ENCODE measurements around the gene PRKAG1. TPM values are rescaled to one million over a fixed set of nuclear protein-coding genes. Genes with fewer than 3 reads are reported as not detected.

Gene PRKAG1
- total RNA-seq, 1 experiment from 2014 or later, result 41.6 TPM

GRCh38 chr12:48978291-48978740, 40.3 kb downstream of the PRKAG1 start, which contains the start of gene WNT1:
WNT1 (plus strand) TSS chr12:48978322; CDS start chr12:48978651, 329 bp downstream.
- H3K4me1 Mint-ChIP-seq, result peaks cover 31% of the 10 kb centered on the region
- TF ChIP-seq IRF2 (CRISPR knock-in tag; IDR thresholded peaks at IDR 0.05; ENCODE audit: borderline replicate concordance, low read depth), result no peak
- TF ChIP-seq ETV6 (CRISPR knock-in tag; IDR thresholded peaks at IDR 0.05), result 0 out of 2 replicates have a peak, but pooled peaks have one; percentile 5
- TF ChIP-seq CTCF (IDR thresholded peaks at IDR 0.05), result peak; percentile 13; the same call in 1 of the 2 replicates
- 0 out of 2 replicates have a peak, but pooled peaks have one; percentile 0 for TF ChIP-seq SP1 (CRISPR knock-in tag; conservative IDR thresholded peaks at IDR 0.05)
- ATAC-seq (peak; percentile 12), DNase-seq (ENCODE audit: low spot score) (peak; percentile 33)
- peaks cover 100% of the 10 kb centered on the region for H3K27me3 Mint-ChIP-seq (ENCODE audit: low read depth)
- no peaks in the 10 kb centered on the region for H3K36me3 Mint-ChIP-seq
- H3K4me3 Mint-ChIP-seq, result peak within 1 kb of the TSS; percentile 68
- ChIA-PET POLR2A (interaction anchor here (0.6 kb wide), 1 partner anchor 116 kb away, joined by 3 read pairs; no protein-coding TSS in a partner anchor), CTCF (interaction anchor here (0.5 to 10.3 kb wide), 29 partner anchors 9 to 627 kb away, joined by 3 to 237 read pairs (median 3); partner anchors contain the start of genes ARF3, CACNB3, DDN and DDX23)
- H3K27ac Mint-ChIP-seq, result no peak within 1 kb of the TSS
- H3K9me3 Mint-ChIP-seq, result no peaks in the 10 kb centered on the region

GRCh38 chr12:48977290-48978281, 41.0 kb downstream of the PRKAG1 start:
- POLR2A ChIA-PET, result no interaction called here
- peaks cover 100% of the 10 kb centered on the region for H3K27me3 Mint-ChIP-seq (ENCODE audit: low read depth)
- no peaks in the 10 kb centered on the region for H3K9me3 Mint-ChIP-seq
- peaks cover 31% of the 10 kb centered on the region for H3K4me1 Mint-ChIP-seq
- CTCF ChIA-PET, result interaction anchor here (0.9 to 10.3 kb wide), 28 partner anchors 8 to 164 kb away, joined by 3 to 237 read pairs (median 4); partner anchors contain the start of genes ARF3, CACNB3, DDN and DDX23
- H3K36me3 Mint-ChIP-seq, result no peaks in the 10 kb centered on the region
- ATAC-seq (peak; percentile 3), DNase-seq (ENCODE audit: low spot score) (peak; percentile 75)
- peak overlapping the region; percentile 45 for H3K4me3 Mint-ChIP-seq
- H3K27ac Mint-ChIP-seq, result no peak overlapping the region
- TF ChIP-seq TEAD4 (CRISPR knock-in tag; IDR thresholded peaks at IDR 0.05) (no peak), SP1 (CRISPR knock-in tag; conservative IDR thresholded peaks at IDR 0.05) (0 out of 2 replicates have a peak, but pooled peaks have one; percentile 28), NFYB (CRISPR knock-in tag; conservative IDR thresholded peaks at IDR 0.05; ENCODE audit: low read depth) (no peak), IRF2 (CRISPR knock-in tag; IDR thresholded peaks at IDR 0.05; ENCODE audit: borderline replicate concordance, low read depth) (no peak), ZNF121 (CRISPR knock-in tag; IDR thresholded peaks at IDR 0.05) (no peak), ELF4 (CRISPR knock-in tag; IDR thresholded peaks at IDR 0.05; ENCODE audit: low read depth) (no peak), CTCF (IDR thresholded peaks at IDR 0.05) (peak; percentile 77; the same call in 1 of the 2 replicates), ZNF423 (CRISPR knock-in tag; IDR thresholded peaks at IDR 0.05) (0 out of 2 replicates have a peak, but pooled peaks have one; percentile 29), FOXP4 (CRISPR knock-in tag; IDR thresholded peaks at IDR 0.05) (peak; percentile 30; the same call in 1 of the 2 replicates), JUN (CRISPR knock-in tag; IDR thresholded peaks at IDR 0.05) (no peak), E2F1 (CRISPR knock-in tag; IDR thresholded peaks at IDR 0.05) (no peak), HMGA2 (CRISPR knock-in tag; IDR thresholded peaks at IDR 0.05) (no peak), NFE2L1 (CRISPR knock-in tag; IDR thresholded peaks at IDR 0.05) (peak; percentile 19; the same call in 1 of the 2 replicates)
- TF ChIP-seq, protein P1, sequence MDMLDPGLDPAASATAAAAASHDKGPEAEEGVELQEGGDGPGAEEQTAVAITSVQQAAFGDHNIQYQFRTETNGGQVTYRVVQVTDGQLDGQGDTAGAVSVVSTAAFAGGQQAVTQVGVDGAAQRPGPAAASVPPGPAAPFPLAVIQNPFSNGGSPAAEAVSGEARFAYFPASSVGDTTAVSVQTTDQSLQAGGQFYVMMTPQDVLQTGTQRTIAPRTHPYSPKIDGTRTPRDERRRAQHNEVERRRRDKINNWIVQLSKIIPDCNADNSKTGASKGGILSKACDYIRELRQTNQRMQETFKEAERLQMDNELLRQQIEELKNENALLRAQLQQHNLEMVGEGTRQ (CRISPR knock-in tag; IDR thresholded peaks at IDR 0.05), result no peak
- TF ChIP-seq, protein P2, sequence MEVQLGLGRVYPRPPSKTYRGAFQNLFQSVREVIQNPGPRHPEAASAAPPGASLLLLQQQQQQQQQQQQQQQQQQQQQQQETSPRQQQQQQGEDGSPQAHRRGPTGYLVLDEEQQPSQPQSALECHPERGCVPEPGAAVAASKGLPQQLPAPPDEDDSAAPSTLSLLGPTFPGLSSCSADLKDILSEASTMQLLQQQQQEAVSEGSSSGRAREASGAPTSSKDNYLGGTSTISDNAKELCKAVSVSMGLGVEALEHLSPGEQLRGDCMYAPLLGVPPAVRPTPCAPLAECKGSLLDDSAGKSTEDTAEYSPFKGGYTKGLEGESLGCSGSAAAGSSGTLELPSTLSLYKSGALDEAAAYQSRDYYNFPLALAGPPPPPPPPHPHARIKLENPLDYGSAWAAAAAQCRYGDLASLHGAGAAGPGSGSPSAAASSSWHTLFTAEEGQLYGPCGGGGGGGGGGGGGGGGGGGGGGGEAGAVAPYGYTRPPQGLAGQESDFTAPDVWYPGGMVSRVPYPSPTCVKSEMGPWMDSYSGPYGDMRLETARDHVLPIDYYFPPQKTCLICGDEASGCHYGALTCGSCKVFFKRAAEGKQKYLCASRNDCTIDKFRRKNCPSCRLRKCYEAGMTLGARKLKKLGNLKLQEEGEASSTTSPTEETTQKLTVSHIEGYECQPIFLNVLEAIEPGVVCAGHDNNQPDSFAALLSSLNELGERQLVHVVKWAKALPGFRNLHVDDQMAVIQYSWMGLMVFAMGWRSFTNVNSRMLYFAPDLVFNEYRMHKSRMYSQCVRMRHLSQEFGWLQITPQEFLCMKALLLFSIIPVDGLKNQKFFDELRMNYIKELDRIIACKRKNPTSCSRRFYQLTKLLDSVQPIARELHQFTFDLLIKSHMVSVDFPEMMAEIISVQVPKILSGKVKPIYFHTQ (CRISPR knock-in tag; IDR thresholded peaks at IDR 0.05), result no peak
- TF ChIP-seq, protein P3, sequence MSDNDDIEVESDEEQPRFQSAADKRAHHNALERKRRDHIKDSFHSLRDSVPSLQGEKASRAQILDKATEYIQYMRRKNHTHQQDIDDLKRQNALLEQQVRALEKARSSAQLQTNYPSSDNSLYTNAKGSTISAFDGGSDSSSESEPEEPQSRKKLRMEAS (CRISPR knock-in tag; IDR thresholded peaks at IDR 0.05), result peak; percentile 33; the same call in 1 of the 2 replicates
